ENCODE results near the gene NDP.
"Not testable (repeated sequence)": the region's sequence is repeated elsewhere in the genome, so short reads cannot be mapped to it uniquely, and the experiment has no call there.

NDP gene

DNA sequence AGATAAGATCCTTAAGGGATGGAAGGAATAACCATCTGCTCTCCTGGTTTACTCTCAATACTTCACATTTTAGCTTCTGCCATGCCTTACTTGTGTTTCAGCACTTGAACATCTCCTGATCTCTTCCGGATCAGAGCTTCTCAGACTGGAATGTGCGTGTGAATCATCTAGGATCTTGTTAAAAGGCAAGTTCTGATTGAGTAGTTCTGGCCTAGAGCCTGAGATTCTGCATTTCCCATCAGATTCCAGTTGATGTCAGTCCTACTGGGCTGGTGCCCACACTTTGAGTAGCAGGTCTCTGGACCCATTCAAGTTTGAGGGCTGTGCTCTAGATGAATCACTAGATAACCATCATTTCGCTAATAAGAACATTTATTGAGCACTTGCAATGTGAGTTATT is 20.0 kb downstream of the NDP start:
- H3K4me1 ChIP-seq (ENCODE audit: control insufficient read depth, insufficient read depth, low read length) = no peaks in the 10 kb centered on the region
- no peak overlapping the region for H3K27ac ChIP-seq (ENCODE audit: low read length)
- no peaks in the 10 kb centered on the region for H3K36me3 ChIP-seq (ENCODE audit: control insufficient read depth in 2 of 2, insufficient read depth in 2 of 2, low read length in 2 of 2)
- H3K4me3 ChIP-seq (ENCODE audit: low read length in 2 of 2) = no peak overlapping the region
- H3K9ac ChIP-seq (ENCODE audit: low read length in 2 of 2) = no peak overlapping the region
- no peaks in the 10 kb centered on the region for H3K9me3 ChIP-seq (ENCODE audit: control insufficient read depth in 2 of 2, low read length in 2 of 2)
- peaks cover 0 to 16% of the 10 kb centered on the region in 2 donors for H3K27me3 ChIP-seq (ENCODE audit: control insufficient read depth in 1 of 2, insufficient read depth in 2 of 2, low read length in 2 of 2)

GRCh38 chrX:43949669-43950068 is 23.5 kb downstream of the NDP start:
- no peaks in the 10 kb centered on the region for H3K4me1 ChIP-seq (ENCODE audit: control insufficient read depth, insufficient read depth, low read length)
- H3K27me3 ChIP-seq (ENCODE audit: control insufficient read depth in 1 of 2, insufficient read depth in 2 of 2, low read length in 2 of 2) = peaks cover 0 to 14% of the 10 kb centered on the region in 2 donors
- no peak overlapping the region for H3K27ac ChIP-seq (ENCODE audit: low read length)
- H3K36me3 ChIP-seq (ENCODE audit: control insufficient read depth in 2 of 2, insufficient read depth in 2 of 2, low read length in 2 of 2) = no peaks in the 10 kb centered on the region
- H3K9me3 ChIP-seq (ENCODE audit: control insufficient read depth in 2 of 2, low read length in 2 of 2) = no peaks in the 10 kb centered on the region
- no peak overlapping the region for H3K4me3 ChIP-seq (ENCODE audit: low read length in 2 of 2)
- H3K9ac ChIP-seq (ENCODE audit: low read length in 2 of 2) = no peak overlapping the region

DNA sequence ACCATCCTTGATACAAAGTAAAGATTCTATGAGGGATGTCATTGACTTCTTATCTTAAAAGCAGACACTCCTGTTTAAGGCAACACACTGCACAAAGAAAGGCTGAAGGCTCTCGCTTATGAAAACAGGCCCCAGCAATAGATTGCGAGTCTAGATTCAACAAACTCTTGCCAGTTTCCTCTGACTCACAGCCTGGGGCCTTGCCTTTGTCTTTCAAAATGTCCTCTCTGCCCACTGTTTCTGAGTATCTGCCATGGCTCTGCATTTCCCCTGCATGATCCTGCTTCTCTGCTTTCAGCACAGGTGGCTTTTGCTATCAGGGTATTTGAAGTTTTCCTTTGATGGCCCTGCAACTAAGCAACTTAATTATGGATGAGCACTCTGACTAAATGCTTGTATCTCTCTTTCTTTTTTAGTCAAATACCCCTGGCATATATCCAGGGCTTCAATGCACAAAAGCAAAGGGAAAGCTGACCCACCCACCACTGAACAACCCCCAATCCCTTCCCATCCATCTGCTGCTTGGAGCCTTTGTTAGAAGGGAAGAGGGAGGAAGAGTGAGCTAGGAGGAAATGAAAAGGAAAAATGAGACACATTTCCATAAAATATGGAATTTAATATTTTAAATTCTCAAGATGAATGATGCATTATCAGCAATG is 32.2 kb downstream of the NDP start:
- Histone ChIP-seq H3K27me3 (ENCODE audit: control insufficient read depth in 1 of 2, insufficient read depth in 2 of 2, low read length in 2 of 2) (peaks cover 0 to 8% of the 10 kb centered on the region in 2 donors), H3K36me3 (ENCODE audit: control insufficient read depth in 2 of 2, insufficient read depth in 2 of 2, low read length in 2 of 2) (no peaks in the 10 kb centered on the region), H3K4me1 (ENCODE audit: control insufficient read depth, insufficient read depth, low read length) (no peaks in the 10 kb centered on the region), H3K9ac (ENCODE audit: low read length in 2 of 2) (peak overlapping the region in 1 of 2 donors; percentile 5), H3K9me3 (ENCODE audit: control insufficient read depth in 2 of 2, low read length in 2 of 2) (no peaks in the 10 kb centered on the region), H3K27ac (ENCODE audit: low read length) (no peak overlapping the region), H3K4me3 (ENCODE audit: low read length in 2 of 2) (no peak overlapping the region)

- no peak overlapping the region for H3K9ac ChIP-seq (ENCODE audit: low read length in 2 of 2)
- H3K27ac ChIP-seq (ENCODE audit: low read length) = no peak overlapping the region
- no peaks in the 10 kb centered on the region for H3K9me3 ChIP-seq (ENCODE audit: control insufficient read depth in 2 of 2, low read length in 2 of 2)
- peaks cover 0 to 8% of the 10 kb centered on the region in 2 donors for H3K27me3 ChIP-seq (ENCODE audit: control insufficient read depth in 1 of 2, insufficient read depth in 2 of 2, low read length in 2 of 2)
- no peak overlapping the region for H3K4me3 ChIP-seq (ENCODE audit: low read length in 2 of 2)
- no peaks in the 10 kb centered on the region for H3K36me3 ChIP-seq (ENCODE audit: control insufficient read depth in 2 of 2, insufficient read depth in 2 of 2, low read length in 2 of 2)
- H3K4me1 ChIP-seq (ENCODE audit: control insufficient read depth, insufficient read depth, low read length) = no peaks in the 10 kb centered on the region
Measured at GRCh38 chrX:43939187-43939926, 33.8 kb downstream of the NDP start.

GRCh38 chrX:43922032-43922431 is 51.2 kb downstream of the NDP start:
- H3K27me3 ChIP-seq (ENCODE audit: control insufficient read depth in 1 of 2, insufficient read depth in 2 of 2, low read length in 2 of 2); H3K27ac ChIP-seq (ENCODE audit: low read length); H3K9me3 ChIP-seq (ENCODE audit: control insufficient read depth in 2 of 2, low read length in 2 of 2); H3K4me3 ChIP-seq (ENCODE audit: low read length in 2 of 2); H3K9ac ChIP-seq (ENCODE audit: low read length in 2 of 2); H3K36me3 ChIP-seq (ENCODE audit: control insufficient read depth in 2 of 2, insufficient read depth in 2 of 2, low read length in 2 of 2); H3K4me1 ChIP-seq (ENCODE audit: control insufficient read depth, insufficient read depth, low read length): not testable (repeated sequence)

- not testable (repeated sequence) for H3K27me3 ChIP-seq (ENCODE audit: control insufficient read depth in 1 of 2, insufficient read depth in 2 of 2, low read length in 2 of 2); H3K9me3 ChIP-seq (ENCODE audit: control insufficient read depth in 2 of 2, low read length in 2 of 2); H3K4me1 ChIP-seq (ENCODE audit: control insufficient read depth, insufficient read depth, low read length); H3K4me3 ChIP-seq (ENCODE audit: low read length in 2 of 2); H3K9ac ChIP-seq (ENCODE audit: low read length in 2 of 2); H3K36me3 ChIP-seq (ENCODE audit: control insufficient read depth in 2 of 2, insufficient read depth in 2 of 2, low read length in 2 of 2); H3K27ac ChIP-seq (ENCODE audit: low read length)
Measured at GRCh38 chrX:43910772-43911171, 62.4 kb downstream of the NDP start.

DNA sequence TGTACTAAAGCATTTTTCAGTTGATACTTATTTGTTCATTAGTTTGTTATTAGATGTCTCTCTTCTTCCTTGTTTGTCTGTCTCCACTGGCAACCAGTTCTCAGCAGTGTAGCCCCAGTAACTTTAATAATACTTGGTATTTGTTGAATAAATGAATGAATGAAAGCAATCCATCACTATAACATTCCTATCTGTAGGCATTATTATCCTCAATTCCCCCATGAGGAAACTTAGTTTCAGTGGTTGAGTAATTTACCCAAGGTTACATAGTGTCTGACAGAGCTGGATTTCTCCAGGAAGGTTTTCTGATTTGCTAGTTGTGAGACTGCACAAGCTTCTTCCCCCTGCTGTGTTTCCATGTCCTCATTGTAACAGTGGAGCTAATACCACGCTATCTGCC is 63.2 kb downstream of the NDP start:
- peaks cover 0 to 6% of the 10 kb centered on the region in 2 donors for H3K27me3 ChIP-seq (ENCODE audit: control insufficient read depth in 1 of 2, insufficient read depth in 2 of 2, low read length in 2 of 2)
- no peak overlapping the region for H3K9ac ChIP-seq (ENCODE audit: low read length in 2 of 2)
- no peak overlapping the region for H3K4me3 ChIP-seq (ENCODE audit: low read length in 2 of 2)
- H3K27ac ChIP-seq (ENCODE audit: low read length) = no peak overlapping the region
- H3K36me3 ChIP-seq (ENCODE audit: control insufficient read depth in 2 of 2, insufficient read depth in 2 of 2, low read length in 2 of 2) = no peaks in the 10 kb centered on the region
- no peaks in the 10 kb centered on the region for H3K4me1 ChIP-seq (ENCODE audit: control insufficient read depth, insufficient read depth, low read length)
- no peaks in the 10 kb centered on the region for H3K9me3 ChIP-seq (ENCODE audit: control insufficient read depth in 2 of 2, low read length in 2 of 2)

GRCh38 chrX:43909141-43909540 is 64.0 kb downstream of the NDP start:
- Histone ChIP-seq H3K36me3 (ENCODE audit: control insufficient read depth in 2 of 2, insufficient read depth in 2 of 2, low read length in 2 of 2) (no peaks in the 10 kb centered on the region), H3K27ac (ENCODE audit: low read length) (no peak overlapping the region), H3K4me3 (ENCODE audit: low read length in 2 of 2) (no peak overlapping the region), H3K9ac (ENCODE audit: low read length in 2 of 2) (no peak overlapping the region), H3K4me1 (ENCODE audit: control insufficient read depth, insufficient read depth, low read length) (no peaks in the 10 kb centered on the region), H3K9me3 (ENCODE audit: control insufficient read depth in 2 of 2, low read length in 2 of 2) (no peaks in the 10 kb centered on the region), H3K27me3 (ENCODE audit: control insufficient read depth in 1 of 2, insufficient read depth in 2 of 2, low read length in 2 of 2) (peaks cover 0 to 9% of the 10 kb centered on the region in 2 donors)

GRCh38 chrX:43899878-43900815 is 73.0 kb downstream of the NDP start:
- no peaks in the 10 kb centered on the region for H3K4me1 ChIP-seq (ENCODE audit: control insufficient read depth, insufficient read depth, low read length)
- H3K9ac ChIP-seq (ENCODE audit: low read length in 2 of 2) = no peak overlapping the region
- H3K36me3 ChIP-seq (ENCODE audit: control insufficient read depth in 2 of 2, insufficient read depth in 2 of 2, low read length in 2 of 2) = no peaks in the 10 kb centered on the region
- no peaks in the 10 kb centered on the region for H3K9me3 ChIP-seq (ENCODE audit: control insufficient read depth in 2 of 2, low read length in 2 of 2)
- H3K27me3 ChIP-seq (ENCODE audit: control insufficient read depth in 1 of 2, insufficient read depth in 2 of 2, low read length in 2 of 2) = peaks cover 0 to 12% of the 10 kb centered on the region in 2 donors
- H3K27ac ChIP-seq (ENCODE audit: low read length) = no peak overlapping the region
- no peak overlapping the region for H3K4me3 ChIP-seq (ENCODE audit: low read length in 2 of 2)

Measured in stomach smooth muscle (tissue), 2 donors.